Caco-2 (cell line): ENCODE data around the gene CCDC91. TPM values are rescaled to one million over a fixed set of nuclear protein-coding genes. Genes with fewer than 3 reads are reported as not detected.
A peak's percentile ranks its signal among the peaks of the same experiment; 100 is the strongest.

Source experiments
- BruUV-seq: library from RNA; stranded (reverse); fragments of 400-500 nt; replicated peaks from 2 replicates; lab custom pipeline; 2021; lab: Mats Ljungman, UMichigan
- CTCF ChIA-PET: fragments of 300-600 bp; sonication (Branson Sonifier 250); formaldehyde crosslinking; loops from one replicate; lab custom pipeline; 2022; ENCODE audit warnings: antibody characterized with exemption; lab: Charles Lee
- POLR2A ChIA-PET: fragments of 300-600 bp; sonication (Branson Sonifier 250); formaldehyde crosslinking; loops from one replicate; lab custom pipeline; 2022; ENCODE audit warnings: antibody characterized with exemption; lab: Charles Lee
- DNase-seq, 2 experiments: peaks; one replicate each; pipeline versions ENCODE4 v3.0.0 to v3.0.0-alpha.2; 2020 to 2022
- H3K27me3 ChIP-seq: replicated peaks from 2 replicates; pipeline ENCODE4 v1.6.0; 2011; ENCODE audit warnings: low read length; ENCODE audit not compliant: control insufficient read depth, insufficient read depth
- H3K36me3 ChIP-seq: 2 replicates; pipeline ENCODE4 v1.5.1; 2011; ENCODE audit warnings: low read length; ENCODE audit not compliant: control insufficient read depth, insufficient read depth
- H3K4me1 ChIP-seq: fragments of 250-450 bp; sonication (Bioruptor Pico); 2 replicates; pipeline ENCODE4 v1.5.1; 2020; ENCODE audit warnings: mild to moderate bottlenecking
- H3K4me3 ChIP-seq: 2 replicates; pipeline ENCODE4 v1.5.1; 2011; ENCODE audit warnings: low read depth, mild to moderate bottlenecking, control low read depth, low read length
- H3K9me3 ChIP-seq: fragments of 250-450 bp; sonication (Bioruptor Pico); 2 replicates; pipeline ENCODE4 v1.5.1; 2020; ENCODE audit warnings: mild to moderate bottlenecking, moderate library complexity
- H3K27ac Mint-ChIP-seq: one replicate; pipeline ENCODE4 v1.8.0; 2022; ENCODE audit warnings: mixed read lengths; ENCODE audit not compliant: unreplicated experiment
- H3K27me3 Mint-ChIP-seq: one replicate; pipeline ENCODE4 v1.8.0; 2022; ENCODE audit warnings: mixed read lengths; ENCODE audit not compliant: insufficient read depth, unreplicated experiment
- H3K36me3 Mint-ChIP-seq: one replicate; pipeline ENCODE4 v1.8.0; 2022; ENCODE audit warnings: mild to moderate bottlenecking, mixed read lengths; ENCODE audit not compliant: insufficient read depth, unreplicated experiment
- H3K4me1 Mint-ChIP-seq: one replicate; pipeline ENCODE4 v1.8.0; 2022; ENCODE audit warnings: low read depth, mixed read lengths; ENCODE audit not compliant: unreplicated experiment
- H3K4me3 Mint-ChIP-seq: one replicate; pipeline ENCODE4 v1.8.0; 2022; ENCODE audit warnings: mild to moderate bottlenecking, moderate library complexity, mixed read lengths; ENCODE audit not compliant: unreplicated experiment
- H3K9me3 Mint-ChIP-seq: one replicate; pipeline ENCODE4 v1.8.0; 2022; ENCODE audit warnings: mixed read lengths; ENCODE audit not compliant: unreplicated experiment
- CTCF ChIP-seq, 2 experiments: fragments of 200-600 bp in 1 of 2; IDR thresholded peaks; 1 replicate in 1 of 2; 2 replicates in 1 of 2; pipeline versions ENCODE4 v1.5.1 to v1.8.0; 2011 to 2022; ENCODE audit warnings: antibody characterized with exemption in 1 of 2, control low read depth in 1 of 2, inconsistent platforms in 1 of 2, low read depth in 1 of 2, low read length in 1 of 2, mild to moderate bottlenecking in 1 of 2, moderate library complexity in 1 of 2; ENCODE audit not compliant: insufficient read depth in 1 of 2, severe bottlenecking in 1 of 2, unreplicated experiment in 1 of 2
- intact Hi-C: fragments of 100-400 bp; cut with micrococcal nuclease; formaldehyde crosslinking; loops from one replicate; pipeline ENCODE4 v1.10.0; 2022; ENCODE audit not compliant: unreplicated experiment
- total RNA-seq: library from RNA; stranded (reverse); gene quantifications from 2 replicates; pipeline ENCODE4 v1.2.3, GENCODE V29; 2022

CCDC91 gene
- total RNA-seq, 1 experiment from 2014 or later = 21.6 TPM

- Histone ChIP-seq H3K36me3 (no peaks in the 10 kb centered on the region), H3K9me3 (no peaks in the 10 kb centered on the region), H3K27me3 (no peaks in the 10 kb centered on the region), H3K4me1 (peaks cover 19% of the 10 kb centered on the region), H3K4me3 (no peak overlapping the region)
- peaks cover 13% of the 10 kb centered on the region for H3K4me1 Mint-ChIP-seq
- no peak for TF ChIP-seq CTCF (IDR thresholded peaks at IDR 0.05; ENCODE audit: insufficient read depth in 1 of 2, low read depth in 1 of 2, low read length in 1 of 2, severe bottlenecking in 1 of 2, unreplicated experiment in 1 of 2)
- no peaks in the 10 kb centered on the region for H3K27me3 Mint-ChIP-seq
- peaks cover 10% of the 10 kb centered on the region for H3K9me3 Mint-ChIP-seq
- peak overlapping the region; percentile 43 for H3K27ac Mint-ChIP-seq
- intact Hi-C loops = no loop called here
- H3K36me3 Mint-ChIP-seq = no peaks in the 10 kb centered on the region
- BruUV-seq = no TSS peak
- ChIA-PET POLR2A (no interaction called here), CTCF (no interaction called here)
- no peak for DNase-seq
- no peak overlapping the region for H3K4me3 Mint-ChIP-seq
Measured at GRCh38 chr12:28570811-28571210, 380.6 kb downstream of the CCDC91 start.

- POLR2A ChIA-PET = no interaction called here
- Histone ChIP-seq H3K4me1 (peaks cover 21% of the 10 kb centered on the region), H3K36me3 (no peaks in the 10 kb centered on the region), H3K9me3 (no peaks in the 10 kb centered on the region), H3K27me3 (no peaks in the 10 kb centered on the region), H3K4me3 (no peak overlapping the region)
- no peak for TF ChIP-seq CTCF (IDR thresholded peaks at IDR 0.05; ENCODE audit: insufficient read depth in 1 of 2, low read depth in 1 of 2, low read length in 1 of 2, severe bottlenecking in 1 of 2, unreplicated experiment in 1 of 2)
- no peak overlapping the region for H3K27ac Mint-ChIP-seq
- no peak for DNase-seq
- intact Hi-C loops = no loop called here
- CTCF ChIA-PET = no interaction called here
- H3K9me3 Mint-ChIP-seq = peaks cover 10% of the 10 kb centered on the region
- H3K27me3 Mint-ChIP-seq = no peaks in the 10 kb centered on the region
- H3K4me3 Mint-ChIP-seq = no peak overlapping the region
- H3K36me3 Mint-ChIP-seq = no peaks in the 10 kb centered on the region
- H3K4me1 Mint-ChIP-seq = peaks cover 7% of the 10 kb centered on the region
- no TSS peak for BruUV-seq
Measured at GRCh38 chr12:28574746-28575592, 384.7 kb downstream of the CCDC91 start.

- Mint-ChIP-seq H3K27me3 (no peaks in the 10 kb centered on the region), H3K4me1 (no peaks in the 10 kb centered on the region), H3K9me3 (peaks cover 10% of the 10 kb centered on the region), H3K4me3 (no peak overlapping the region), H3K27ac (no peak overlapping the region), H3K36me3 (no peaks in the 10 kb centered on the region)
- Histone ChIP-seq H3K9me3 (no peaks in the 10 kb centered on the region), H3K27me3 (no peaks in the 10 kb centered on the region), H3K4me1 (peaks cover 14% of the 10 kb centered on the region), H3K36me3 (no peaks in the 10 kb centered on the region), H3K4me3 (no peak overlapping the region)
- TF ChIP-seq CTCF (IDR thresholded peaks at IDR 0.05; ENCODE audit: insufficient read depth in 1 of 2, low read depth in 1 of 2, low read length in 1 of 2, severe bottlenecking in 1 of 2, unreplicated experiment in 1 of 2) = no peak
- BruUV-seq = no TSS peak
- POLR2A ChIA-PET = no interaction called here
- CTCF ChIA-PET = no interaction called here
- DNase-seq = no peak
- intact Hi-C loops = no loop called here
Measured at GRCh38 chr12:28575593-28576205, 385.4 kb downstream of the CCDC91 start.
